Spinal cord (tissue), 10 donors: ENCODE data around the gene SELENON. TPM values are rescaled to one million over a fixed set of nuclear protein-coding genes. Genes with fewer than 3 reads are reported as not detected.
A peak's percentile ranks its signal among the peaks of the same experiment; 100 is the strongest.
"Not testable (repeated sequence)": the region's sequence is repeated elsewhere in the genome, so short reads cannot be mapped to it uniquely, and the experiment has no call there.

ENCODE experiments used
- DNase-seq, 6 donors: peaks; one replicate each; pipeline versions ENCODE4 v3.0.0 to v3.0.0-alpha.2; 2013 to 2015; ENCODE audit warnings: low spot score in 6 of 6, low read depth in 4 of 6
- H3K27ac ChIP-seq: one replicate; pipeline ENCODE4 v1.5.1; 2013; ENCODE audit warnings: low read depth, low read length, control low read depth
- H3K27me3 ChIP-seq: one replicate; pipeline ENCODE4 v1.6.1; 2013; ENCODE audit warnings: low read length; ENCODE audit not compliant: control insufficient read depth, insufficient read depth
- H3K36me3 ChIP-seq: one replicate; pipeline ENCODE4 v1.6.1; 2013; ENCODE audit warnings: low read length; ENCODE audit not compliant: control insufficient read depth, insufficient read depth
- H3K4me1 ChIP-seq: one replicate; pipeline ENCODE4 v1.6.1; 2013; ENCODE audit warnings: low read length; ENCODE audit not compliant: control insufficient read depth, insufficient read depth
- H3K4me3 ChIP-seq: one replicate; pipeline ENCODE4 v1.5.1; 2013; ENCODE audit warnings: low read depth, low read length, control low read depth
- H3K9me3 ChIP-seq: one replicate; pipeline ENCODE4 v1.6.1; 2013; ENCODE audit warnings: low read length; ENCODE audit not compliant: control insufficient read depth, insufficient read depth
- WGBS: methylation state at CpG from one replicate; pipeline ENCODE4 v1.1.5; 2013; ENCODE audit warnings: missing lambda C conversion rate; ENCODE audit not compliant: insufficient coverage; 5-methylcytosine and 5-hydroxymethylcytosine counted together
- polyA plus RNA-seq, 2 donors: library from polyadenylated mRNA; unstranded; fragments of 120-200 nt; gene quantifications; one replicate each; pipeline ENCODE4 v1.2.1, GENCODE V29; 2013; ENCODE audit not compliant: insufficient read length in 2 of 2
- total RNA-seq, 2 donors: library from RNA; depleted of rRNA in 1 of 2; stranded (reverse); fragments of 120-200 nt in 1 of 2; fragments of >200 nt in 1 of 2; gene quantifications; one replicate each; pipeline versions ENCODE4 v1.2.3 to v1.2.4, GENCODE V29; 2013 to 2014
- donor health status: healthy.

SELENON gene
- total and polyA plus RNA-seq, 4 donors, result 20.5 to 163 (median 99.4) TPM

DNA sequence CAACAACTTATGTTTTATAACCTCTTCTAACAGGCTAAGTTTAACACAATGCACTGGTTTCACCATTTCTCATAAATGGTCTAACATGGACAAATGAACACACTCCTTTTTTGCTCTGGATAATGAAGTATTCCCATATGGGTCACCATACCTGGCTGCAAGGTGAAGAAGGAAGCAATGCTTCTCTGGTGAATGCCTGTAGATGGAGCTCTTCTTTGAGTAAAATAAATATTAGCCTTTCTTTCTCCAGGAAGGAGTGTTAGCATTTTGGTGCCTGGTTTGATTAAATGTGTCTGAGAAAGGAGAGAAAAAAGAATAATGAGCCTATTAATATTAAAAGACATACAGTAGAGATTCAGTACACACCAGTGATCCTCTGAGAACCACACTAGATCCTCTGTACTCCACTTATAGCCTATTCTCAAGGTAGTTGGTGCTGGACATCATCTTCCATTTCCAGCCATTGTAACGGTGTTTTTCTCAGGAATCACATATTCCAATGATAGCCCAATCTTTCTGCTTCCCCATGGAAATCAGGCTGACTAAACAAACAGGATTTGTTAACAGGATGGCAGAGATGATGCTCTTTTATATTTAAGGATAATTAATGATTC lies 37.4 kb downstream of the SELENON start:
- Histone ChIP-seq H3K36me3 (peaks cover 20% of the 10 kb centered on the region), H3K27me3 (no peaks in the 10 kb centered on the region), H3K4me1 (no peaks in the 10 kb centered on the region), H3K9me3 (no peaks in the 10 kb centered on the region), H3K4me3 (no peak overlapping the region), H3K27ac (no peak overlapping the region)
- no CpG with 5 or more reads among the region's 1 CpG for WGBS
- peak in 1 of 6 donors; percentile 58 for DNase-seq

DNA sequence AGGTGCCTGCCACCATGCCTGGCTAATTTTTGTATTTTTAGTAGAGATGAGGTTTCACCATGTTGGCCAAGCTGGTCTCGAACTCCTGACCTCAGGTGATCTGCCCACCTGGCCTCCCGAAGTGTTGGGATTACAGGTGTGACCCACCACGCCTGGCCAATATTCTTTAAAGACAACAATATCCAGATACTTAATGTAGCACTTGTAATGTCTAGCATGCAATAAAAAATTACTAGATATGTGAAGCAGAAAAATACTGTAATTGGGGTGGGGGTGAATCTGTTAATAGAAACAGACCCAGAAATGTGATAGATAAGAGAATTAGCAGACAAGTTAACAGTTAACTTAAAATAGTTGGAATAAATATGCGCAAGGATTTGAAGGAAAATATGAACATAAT lies 39.8 kb downstream of the SELENON start:
- not testable (repeated sequence) for H3K4me3 ChIP-seq, H3K36me3 ChIP-seq, H3K27me3 ChIP-seq, H3K4me1 ChIP-seq, H3K27ac ChIP-seq, DNase-seq, H3K9me3 ChIP-seq
- WGBS, result no CpG with 5 or more reads among the region's 4 CpGs

DNA sequence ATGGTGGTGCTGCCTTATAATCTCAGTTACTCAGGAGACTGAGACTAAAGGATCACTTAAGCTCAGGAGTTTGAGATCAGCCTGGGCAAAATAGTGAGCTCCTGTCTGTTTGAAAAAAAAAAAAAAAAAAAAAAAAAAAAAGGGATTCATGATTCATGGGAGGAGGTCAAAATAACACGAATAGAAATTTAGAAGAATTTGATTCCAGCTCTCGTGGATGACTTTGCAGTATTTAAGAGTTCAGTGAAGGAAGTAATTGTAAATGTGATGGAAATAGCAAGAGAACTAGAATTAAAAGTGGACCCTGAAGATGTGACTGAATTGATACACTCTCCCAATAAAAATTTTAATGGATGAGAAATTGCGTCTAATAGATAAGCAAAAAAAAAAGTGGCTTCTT lies 43.5 kb downstream of the SELENON start:
- 100% methylated on average over 1 of the region's 3 CpGs for WGBS

DNA sequence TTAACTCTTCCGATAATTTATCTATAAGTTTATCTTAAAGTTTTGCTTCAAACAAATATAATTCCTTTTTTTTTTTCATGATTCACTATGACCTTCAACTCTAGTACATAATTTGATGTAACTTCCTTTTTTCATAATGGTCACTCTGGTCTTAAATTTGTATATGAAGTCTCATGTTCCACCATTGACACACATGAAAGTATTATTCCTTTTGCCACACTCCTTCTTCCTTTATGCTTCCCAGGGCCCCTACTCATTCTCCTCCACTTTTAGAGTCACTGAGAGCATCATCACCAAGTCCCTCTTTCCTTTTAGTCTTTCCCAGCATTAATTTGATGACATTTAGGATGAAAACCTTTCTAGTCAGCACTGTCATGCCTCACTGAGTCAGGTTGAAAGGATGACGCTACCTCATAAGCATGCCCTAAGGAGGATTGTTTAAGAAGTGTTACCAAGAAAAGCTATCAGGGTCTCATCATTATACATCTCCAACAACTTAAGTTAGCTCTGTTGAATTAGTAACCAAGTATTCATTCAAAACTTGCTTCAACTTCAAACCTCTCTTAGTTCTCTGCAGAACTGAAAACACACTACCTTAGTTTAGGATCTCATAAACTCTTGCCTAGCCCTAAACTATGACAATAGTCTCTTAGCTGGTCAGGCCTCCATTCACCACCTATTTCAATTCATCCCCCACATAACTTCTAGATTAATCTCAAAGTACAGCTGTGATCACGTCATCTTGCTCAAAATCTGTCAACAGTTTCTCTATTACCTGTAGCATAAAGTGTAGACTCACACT lies 44.7 kb downstream of the SELENON start:
- no peak overlapping the region for H3K27ac ChIP-seq
- WGBS, result 92% methylated on average over 1 of the region's 3 CpGs
- no peaks in the 10 kb centered on the region for H3K4me1 ChIP-seq
- no peak for DNase-seq
- H3K27me3 ChIP-seq, result no peaks in the 10 kb centered on the region
- no peak overlapping the region for H3K4me3 ChIP-seq
- H3K9me3 ChIP-seq, result no peaks in the 10 kb centered on the region
- no peaks in the 10 kb centered on the region for H3K36me3 ChIP-seq

More for the DNA sequence above, 43.5 kb downstream of the SELENON start:
- no peak for DNase-seq
- H3K36me3 ChIP-seq, result no peaks in the 10 kb centered on the region
- no peak overlapping the region for H3K4me3 ChIP-seq
- no peak overlapping the region for H3K27ac ChIP-seq
- H3K4me1 ChIP-seq, result no peaks in the 10 kb centered on the region
- H3K27me3 ChIP-seq, result no peaks in the 10 kb centered on the region
- H3K9me3 ChIP-seq, result no peaks in the 10 kb centered on the region

DNA sequence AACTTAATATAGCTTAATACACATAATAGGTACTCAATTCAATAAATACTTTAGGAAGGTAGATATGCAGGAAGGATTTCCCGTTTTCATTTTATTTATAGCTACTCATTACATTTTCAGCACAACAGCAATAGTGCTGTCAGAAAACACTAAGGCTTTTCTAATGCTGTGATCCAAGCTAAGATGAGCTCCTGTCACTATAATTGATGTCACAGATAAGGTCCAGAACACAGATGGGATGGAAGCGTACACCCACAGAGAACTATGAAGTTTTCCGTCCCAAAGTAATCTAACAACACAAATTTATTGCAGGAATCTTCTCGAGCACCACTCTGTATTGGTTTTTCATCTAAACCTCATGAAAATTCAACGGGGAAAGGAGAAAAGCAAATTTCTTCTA lies 45.7 kb downstream of the SELENON start:
- H3K36me3 ChIP-seq, result no peaks in the 10 kb centered on the region
- WGBS, result 84% methylated on average over 4 of the region's 5 CpGs
- H3K4me1 ChIP-seq, result no peaks in the 10 kb centered on the region
- no peaks in the 10 kb centered on the region for H3K27me3 ChIP-seq
- DNase-seq, result no peak
- no peak overlapping the region for H3K27ac ChIP-seq
- no peaks in the 10 kb centered on the region for H3K9me3 ChIP-seq
- no peak overlapping the region for H3K4me3 ChIP-seq

DNA sequence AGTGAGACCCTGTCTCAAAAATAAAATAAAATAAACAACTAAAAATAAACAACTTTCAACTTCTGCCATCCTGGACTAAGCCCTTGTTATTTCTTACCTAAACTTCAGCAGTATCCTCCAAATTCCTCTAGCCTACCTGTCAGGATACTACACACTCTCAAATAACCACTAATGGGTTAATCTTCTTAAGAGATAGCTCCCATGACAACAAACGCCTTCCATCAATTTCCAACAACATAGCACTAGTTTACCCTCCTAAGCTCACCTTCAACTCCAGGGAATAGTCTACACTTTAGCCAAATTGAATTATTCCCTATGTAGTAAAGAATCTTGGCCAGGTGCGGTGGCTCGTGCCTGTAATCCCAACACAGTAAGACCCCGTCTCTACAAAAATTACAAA lies 47.9 kb downstream of the SELENON start:
- H3K4me1 ChIP-seq, result no peaks in the 10 kb centered on the region
- H3K4me3 ChIP-seq, result no peak overlapping the region
- H3K36me3 ChIP-seq, result no peaks in the 10 kb centered on the region
- no peak overlapping the region for H3K27ac ChIP-seq
- no CpG with 5 or more reads among the region's 4 CpGs for WGBS
- H3K27me3 ChIP-seq, result no peaks in the 10 kb centered on the region
- H3K9me3 ChIP-seq, result no peaks in the 10 kb centered on the region
- DNase-seq, result no peak

DNA sequence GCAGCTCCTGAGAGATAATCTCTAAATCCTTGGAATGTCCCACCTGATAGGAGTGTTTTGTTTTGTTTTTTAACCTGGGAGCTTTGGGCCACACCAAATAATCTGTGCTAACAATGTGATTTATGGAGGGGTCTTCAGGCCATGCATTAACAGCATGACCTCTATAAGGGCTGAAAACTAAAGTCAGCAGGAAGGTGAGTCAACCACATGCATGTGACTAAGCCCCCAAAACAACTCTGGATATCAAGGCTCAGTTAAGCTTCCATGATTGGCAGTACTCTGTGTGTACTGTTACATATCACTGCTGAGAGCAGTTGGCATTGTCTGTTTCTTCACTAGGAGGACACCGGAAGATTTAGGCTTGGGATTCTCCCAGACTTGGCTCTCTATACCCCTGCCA lies 48.5 kb downstream of the SELENON start:
- Histone ChIP-seq H3K27ac (no peak overlapping the region), H3K36me3 (no peaks in the 10 kb centered on the region), H3K4me3 (no peak overlapping the region), H3K27me3 (no peaks in the 10 kb centered on the region), H3K9me3 (no peaks in the 10 kb centered on the region), H3K4me1 (no peaks in the 10 kb centered on the region)
- WGBS, result 100% methylated on average over 1 of the region's 1 CpG
- DNase-seq, result no peak

DNA sequence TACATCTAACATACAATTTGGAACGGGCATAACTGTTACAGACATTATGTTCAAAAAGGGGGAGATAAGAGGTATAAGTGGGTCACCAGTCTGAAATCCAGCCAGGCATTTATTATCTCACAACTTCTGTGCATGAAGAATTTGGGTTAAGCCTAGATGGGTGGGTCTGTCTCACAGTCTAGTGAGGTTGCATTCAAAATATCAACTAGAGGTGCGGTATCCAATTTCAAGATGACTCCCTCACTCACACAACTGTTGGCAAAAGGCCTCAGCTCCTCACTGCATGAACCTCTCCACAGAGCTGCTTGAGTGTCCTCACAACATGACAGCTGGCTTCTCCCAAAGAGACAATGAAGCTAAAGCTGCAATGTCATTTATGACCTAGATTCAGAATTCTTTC lies 54.6 kb downstream of the SELENON start:
- Histone ChIP-seq H3K36me3 (no peaks in the 10 kb centered on the region), H3K9me3 (no peaks in the 10 kb centered on the region), H3K4me3 (no peak overlapping the region), H3K4me1 (peaks cover 7% of the 10 kb centered on the region), H3K27me3 (no peaks in the 10 kb centered on the region), H3K27ac (no peak overlapping the region)
- DNase-seq, result no peak
- 100% methylated on average over 1 of the region's 2 CpGs for WGBS

DNA sequence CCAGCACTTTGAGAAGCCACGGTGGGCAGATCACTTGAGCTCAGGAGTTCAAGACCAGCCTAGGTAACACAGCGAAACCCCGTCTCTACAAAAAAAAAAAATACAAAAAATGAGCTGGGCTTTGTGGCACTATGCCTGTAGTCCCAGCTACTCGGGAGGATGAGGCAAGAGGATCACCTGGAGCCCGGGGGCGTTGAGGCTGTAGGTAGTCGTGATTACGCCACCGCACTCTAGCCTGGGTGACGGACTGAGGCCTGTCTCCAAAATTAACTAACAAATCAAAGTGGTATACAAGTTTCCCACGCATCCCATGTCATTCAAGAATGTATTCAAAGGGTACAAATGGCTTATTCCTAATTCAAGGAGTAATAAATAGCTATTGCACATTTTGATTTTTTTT lies 56.9 kb downstream of the SELENON start:
- H3K27me3 ChIP-seq, result no peaks in the 10 kb centered on the region
- H3K4me3 ChIP-seq, result no peak overlapping the region
- H3K9me3 ChIP-seq, result no peaks in the 10 kb centered on the region
- H3K27ac ChIP-seq, result no peak overlapping the region
- H3K36me3 ChIP-seq, result no peaks in the 10 kb centered on the region
- peaks cover 13% of the 10 kb centered on the region for H3K4me1 ChIP-seq
- 96% methylated on average over 5 of the region's 11 CpGs for WGBS
- DNase-seq, result no peak

DNA sequence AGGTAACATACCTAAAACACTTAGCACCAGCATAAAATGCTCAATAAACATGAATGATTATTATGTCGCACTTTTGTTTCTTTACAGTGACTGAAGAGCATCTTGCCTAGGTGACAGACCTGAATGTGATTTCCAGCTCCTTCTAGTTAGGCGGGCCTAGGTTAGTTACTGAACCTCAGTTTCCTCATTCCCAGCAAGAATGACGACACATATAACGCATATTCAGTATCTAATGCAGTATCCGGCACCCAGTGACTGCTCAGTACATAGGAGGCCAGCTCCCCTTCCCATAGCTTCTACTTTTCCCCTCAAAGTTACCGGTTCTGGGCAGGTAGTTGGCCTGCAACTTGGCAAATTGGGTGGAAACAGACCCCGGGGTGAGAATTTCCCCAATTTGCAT lies 58.5 kb downstream of the SELENON start:
- Histone ChIP-seq H3K9me3 (no peaks in the 10 kb centered on the region), H3K27me3 (no peaks in the 10 kb centered on the region), H3K36me3 (peaks cover 16% of the 10 kb centered on the region), H3K27ac (no peak overlapping the region), H3K4me1 (peaks cover 13% of the 10 kb centered on the region), H3K4me3 (peak overlapping the region; percentile 55)
- WGBS, result 43% methylated on average over 7 of the region's 7 CpGs
- no peak for DNase-seq
